ENCODE data around the gene RPTOR. TPM values are rescaled to one million over a fixed set of nuclear protein-coding genes. Genes with fewer than 3 reads are reported as not detected.
"Not testable (repeated sequence)": the region's sequence is repeated elsewhere in the genome, so short reads cannot be mapped to it uniquely, and the experiment has no call there.

Gene RPTOR
- total RNA-seq, 2 experiments from 2014 or later, result 60.0 to 67.2 TPM

GRCh38 chr17:80604009-80604669 is 59.5 kb downstream of the RPTOR start:
- ChIA-PET CTCF (no interaction called here), POLR2A (no interaction called here)

GRCh38 chr17:80604670-80605010 is 60.0 kb downstream of the RPTOR start:
- ChIA-PET POLR2A (no interaction called here), CTCF (no interaction called here)

GRCh38 chr17:80605326-80606066 is 60.9 kb downstream of the RPTOR start:
- CTCF ChIA-PET, result interaction anchor here (1.0 kb wide), 1 partner anchor 103 kb away, joined by 3 read pairs; no protein-coding TSS in a partner anchor
- POLR2A ChIA-PET, result interaction anchor here (1.2 kb wide), 1 partner anchor 272 kb away, joined by 4 read pairs; no protein-coding TSS in a partner anchor

- POLR2A ChIA-PET, result no interaction called here
These were observed 63.7 kb downstream of the RPTOR start for GRCh38 chr17:80608326-80608725.

GRCh38 chr17:80609757-80610156 is 65.1 kb downstream of the RPTOR start:
- POLR2A ChIA-PET, result no interaction called here
- CTCF ChIA-PET, result no interaction called here

More at GRCh38 chr17:80608326-80608725, 63.7 kb downstream of the RPTOR start:
- CTCF ChIA-PET, result no interaction called here

- ChIA-PET POLR2A (no interaction called here), CTCF (interaction anchor here (1.0 kb wide), 1 partner anchor 36 kb away, joined by 3 read pairs; no protein-coding TSS in a partner anchor)
These were observed 67.2 kb downstream of the RPTOR start for GRCh38 chr17:80611816-80612215.

- POLR2A ChIA-PET, result no interaction called here
- CTCF ChIA-PET, result no interaction called here
These were observed 68.5 kb downstream of the RPTOR start for GRCh38 chr17:80612997-80613731.

- ChIA-PET POLR2A (no interaction called here), CTCF (no interaction called here)
These were observed 69.1 kb downstream of the RPTOR start for GRCh38 chr17:80613732-80614071.

GRCh38 chr17:80614332-80615047 is 69.9 kb downstream of the RPTOR start:
- ChIA-PET CTCF (no interaction called here), POLR2A (no interaction called here)

GRCh38 chr17:80615376-80615775 is 70.7 kb downstream of the RPTOR start:
- ChIA-PET POLR2A (no interaction called here), CTCF (interaction anchor here (0.6 to 0.9 kb wide), 2 partner anchors 50 to 554 kb away, joined by 3 to 4 read pairs; no protein-coding TSS in a partner anchor)

GRCh38 chr17:80616705-80617104 is 72.1 kb downstream of the RPTOR start:
- CTCF ChIA-PET, result interaction anchor here (0.7 kb wide), 1 partner anchor 212 kb away, joined by 5 read pairs; no protein-coding TSS in a partner anchor
- POLR2A ChIA-PET, result no interaction called here

GRCh38 chr17:80618304-80618703 is 73.7 kb downstream of the RPTOR start:
- CTCF ChIA-PET, result no interaction called here
- POLR2A ChIA-PET, result no interaction called here

- POLR2A ChIA-PET, result no interaction called here
- CTCF ChIA-PET, result no interaction called here
These were observed 75.0 kb downstream of the RPTOR start for GRCh38 chr17:80619535-80620235.

- ChIA-PET POLR2A (no interaction called here), CTCF (no interaction called here)
These were observed 76.8 kb downstream of the RPTOR start for GRCh38 chr17:80621335-80621996.

- ChIA-PET CTCF (no interaction called here), POLR2A (no interaction called here)
These were observed 77.3 kb downstream of the RPTOR start for GRCh38 chr17:80621997-80622357.

GRCh38 chr17:80624864-80625263 is 80.2 kb downstream of the RPTOR start:
- CTCF ChIA-PET, result interaction anchor here (1.5 kb wide), 1 partner anchor 49 kb away, joined by 3 read pairs; no protein-coding TSS in a partner anchor
- POLR2A ChIA-PET, result no interaction called here

- ChIA-PET POLR2A (no interaction called here), CTCF (interaction anchor here (1.5 kb wide), 1 partner anchor 50 kb away, joined by 3 read pairs; no protein-coding TSS in a partner anchor)
These were observed 81.0 kb downstream of the RPTOR start for GRCh38 chr17:80625627-80626026.

- POLR2A ChIA-PET, CTCF ChIA-PET: not testable (repeated sequence)
These were observed 84.2 kb downstream of the RPTOR start for GRCh38 chr17:80628881-80629280.

Measured in activated CD8-positive, alpha-beta memory T cell treated with anti-CD3 and anti-CD28 coated beads for 36 hours (primary cell).